Urinary bladder (tissue), 4 donors: ENCODE data around the gene ZNF581. TPM values are rescaled to one million over a fixed set of nuclear protein-coding genes. Genes with fewer than 3 reads are reported as not detected.

Experiments
- DNase-seq: peaks from one replicate; pipeline ENCODE4 v3.0.0-alpha.2; 2015; ENCODE audit errors: extremely low spot score
- H3K27ac ChIP-seq: one replicate; pipeline ENCODE4 v1.5.1; 2013; ENCODE audit warnings: low read depth, mild to moderate bottlenecking, moderate library complexity
- H3K36me3 ChIP-seq: one replicate; pipeline ENCODE4 v1.6.1; 2013; ENCODE audit warnings: mild to moderate bottlenecking, moderate library complexity; ENCODE audit not compliant: insufficient read depth
- H3K4me1 ChIP-seq: one replicate; pipeline ENCODE4 v1.6.1; 2013; ENCODE audit warnings: mild to moderate bottlenecking, moderate library complexity; ENCODE audit not compliant: insufficient read depth
- H3K4me3 ChIP-seq: one replicate; pipeline ENCODE4 v1.5.1; 2013; ENCODE audit warnings: low read depth, low read length
- WGBS: extraction: QIAGEN DNeasy Blood & Tissue Kit; methylation state at CpG from one replicate; pipeline ENCODE4 v1.1.7; 2013; 5-methylcytosine and 5-hydroxymethylcytosine counted together
- polyA plus RNA-seq: library from polyadenylated mRNA; stranded (reverse); fragments of 200-250 nt; gene quantifications from one replicate; pipeline ENCODE4 v1.2.3, GENCODE V29; 2013
- total RNA-seq: library from RNA; depleted of rRNA; stranded (reverse); fragments of >200 nt; gene quantifications from one replicate; pipeline ENCODE4 v1.2.3, GENCODE V29; 2014
- donor health status: healthy with polysubstance abuse.
- donor health status: healthy.

Gene ZNF581
- total and polyA plus RNA-seq, 2 donors, result 6.5 to 21.8 TPM

DNA sequence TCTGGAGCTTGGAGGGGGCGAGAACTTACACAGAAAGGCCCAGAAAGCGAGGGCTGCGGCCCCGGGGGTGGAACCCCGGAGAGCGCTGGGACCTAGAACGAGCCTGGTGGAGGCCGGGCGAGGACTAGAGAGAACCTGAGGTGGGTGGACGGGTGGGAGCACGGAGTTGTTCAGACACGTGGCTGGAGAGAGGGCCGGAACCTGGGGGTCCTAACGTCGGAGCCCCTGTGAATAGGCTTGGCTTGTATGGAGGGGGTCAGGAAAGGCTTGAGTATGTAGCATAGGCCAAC lies 383 bp downstream of the ZNF581 start:
- H3K36me3 ChIP-seq, result no peaks in the 10 kb centered on the region
- no peak for DNase-seq
- peaks cover 2% of the 10 kb centered on the region for H3K4me1 ChIP-seq
- WGBS, result under 1% methylated on average over 15 of the region's 15 CpGs
- H3K4me3 ChIP-seq, result peak overlapping the region; percentile 94
- H3K27ac ChIP-seq, result peak overlapping the region; percentile 5

DNA sequence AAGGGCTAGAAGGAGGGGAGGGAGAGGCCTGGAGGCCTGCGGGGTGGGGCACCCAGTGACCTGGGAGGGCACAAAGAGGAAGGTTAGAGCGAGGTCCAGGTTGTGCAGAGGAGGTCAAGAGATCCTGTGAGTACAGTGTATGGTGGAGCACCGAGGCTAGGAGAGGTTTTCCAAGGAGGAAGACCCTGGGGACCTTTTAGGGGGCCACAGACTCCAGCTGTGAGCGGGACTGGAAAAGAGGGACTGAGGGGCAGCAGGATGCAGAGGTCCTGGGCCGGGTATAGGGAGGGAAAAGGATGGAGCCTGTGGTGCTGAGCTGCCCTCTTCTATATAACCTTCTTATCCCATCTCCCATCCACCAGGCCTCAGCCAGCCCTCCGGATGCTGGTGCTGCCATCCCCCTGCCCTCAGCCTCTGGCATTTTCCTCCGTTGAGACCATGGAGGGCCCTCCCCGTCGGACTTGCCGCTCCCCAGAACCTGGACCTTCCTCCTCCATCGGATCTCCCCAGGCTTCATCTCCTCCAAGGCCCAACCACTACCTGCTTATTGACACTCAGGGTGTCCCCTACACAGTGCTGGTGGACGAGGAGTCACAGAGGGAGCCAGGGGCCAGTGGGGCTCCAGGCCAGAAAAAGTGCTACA lies 863 bp downstream of the ZNF581 start:
- no peak for DNase-seq
- peaks cover 2% of the 10 kb centered on the region for H3K4me1 ChIP-seq
- no peak overlapping the region for H3K27ac ChIP-seq
- no peaks in the 10 kb centered on the region for H3K36me3 ChIP-seq
- 45% methylated on average over 12 of the region's 12 CpGs for WGBS
- H3K4me3 ChIP-seq, result peak overlapping the region; percentile 94

DNA sequence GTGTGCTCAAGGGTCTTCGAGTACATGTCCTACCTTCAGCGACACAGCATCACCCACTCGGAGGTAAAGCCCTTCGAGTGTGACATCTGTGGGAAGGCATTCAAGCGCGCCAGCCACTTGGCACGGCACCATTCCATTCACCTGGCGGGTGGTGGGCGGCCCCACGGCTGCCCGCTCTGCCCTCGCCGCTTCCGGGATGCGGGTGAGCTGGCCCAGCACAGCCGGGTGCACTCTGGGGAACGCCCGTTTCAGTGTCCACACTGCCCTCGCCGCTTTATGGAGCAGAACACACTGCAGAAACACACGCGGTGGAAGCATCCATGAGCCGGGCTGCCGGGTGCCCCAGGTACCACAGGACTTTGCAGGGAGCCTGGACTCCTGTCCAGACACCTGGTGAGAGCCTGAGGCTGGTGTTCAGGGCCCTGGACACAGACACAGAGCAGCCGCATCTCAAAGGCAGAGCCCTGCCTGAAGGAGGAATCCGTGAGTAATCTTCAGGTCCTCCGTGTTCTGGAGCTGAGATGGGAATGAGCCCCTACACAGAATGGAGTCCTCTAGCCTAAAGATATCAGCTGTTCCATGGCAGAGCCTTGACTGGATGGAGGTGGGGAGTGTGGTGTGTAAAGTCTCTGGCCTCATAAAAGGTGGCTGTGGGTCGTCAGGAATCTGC lies 1.5 kb downstream of the ZNF581 start:
- Histone ChIP-seq H3K36me3 (no peaks in the 10 kb centered on the region), H3K4me1 (peaks cover 2% of the 10 kb centered on the region), H3K4me3 (no peak overlapping the region), H3K27ac (no peak overlapping the region)
- DNase-seq, result no peak
- WGBS, result 89% methylated on average over 28 of the region's 28 CpGs

DNA sequence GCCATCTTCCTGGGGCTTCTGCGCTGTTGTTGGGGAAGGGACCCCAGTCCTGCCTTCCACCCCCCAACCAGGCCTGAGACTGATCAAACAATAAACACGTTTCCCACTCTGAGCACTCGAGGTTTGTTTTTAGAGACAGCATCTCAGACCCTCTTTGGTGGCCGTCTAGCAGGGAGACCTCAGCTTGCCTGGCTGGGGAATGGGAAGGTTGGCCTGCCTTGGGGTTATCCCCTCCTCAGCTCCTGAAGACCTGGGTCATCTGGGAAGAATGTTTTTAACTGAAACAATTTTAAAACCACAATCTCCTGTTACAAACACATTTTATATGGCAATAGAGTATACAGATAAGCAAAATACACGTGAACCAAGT lies 2.0 kb downstream of the ZNF581 start:
- peaks cover 2% of the 10 kb centered on the region for H3K4me1 ChIP-seq
- 65% methylated on average over 5 of the region's 5 CpGs for WGBS
- DNase-seq, result no peak
- no peak overlapping the region for H3K27ac ChIP-seq
- H3K36me3 ChIP-seq, result no peaks in the 10 kb centered on the region
- H3K4me3 ChIP-seq, result no peak overlapping the region

DNA sequence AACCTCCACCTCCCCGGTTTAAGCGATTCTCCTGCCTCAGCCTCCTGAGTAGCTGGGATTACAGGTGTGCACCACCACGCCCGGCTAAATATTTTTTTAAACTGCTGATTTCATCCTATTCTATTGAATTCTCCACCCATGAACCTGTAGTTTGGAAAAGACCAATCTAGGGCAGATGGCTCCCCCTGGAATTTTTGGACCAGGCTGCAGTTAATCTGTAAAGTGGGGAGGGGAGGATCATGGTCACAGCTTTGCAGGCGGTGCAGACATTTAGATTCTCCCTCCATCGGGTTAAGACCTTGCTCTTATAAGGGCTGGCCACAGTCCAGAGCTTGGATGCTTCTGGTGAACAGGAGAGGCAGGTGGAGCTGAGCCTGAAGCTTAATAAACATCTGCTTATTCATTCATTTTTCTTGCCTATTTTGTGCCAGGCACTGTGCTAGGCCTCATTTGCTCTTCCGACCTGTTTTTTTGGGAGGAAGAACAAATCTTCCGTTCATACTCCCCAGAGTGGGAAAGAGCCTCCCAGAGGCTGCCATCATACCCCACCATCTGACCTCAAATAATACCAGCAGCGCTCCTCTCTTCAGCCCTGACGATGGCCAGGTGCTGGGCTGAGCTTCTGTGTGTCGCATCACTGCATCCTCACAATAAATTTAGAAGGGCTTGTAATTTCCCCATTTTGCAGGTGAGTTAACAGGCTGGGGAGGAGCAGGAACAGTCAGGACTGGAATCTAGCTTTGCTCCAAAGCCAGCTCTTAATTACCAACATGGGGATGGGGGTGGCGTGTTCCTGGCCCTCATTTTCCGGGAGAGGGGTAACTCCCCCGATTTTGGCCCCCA lies 3.7 kb downstream of the ZNF581 start:
- Histone ChIP-seq H3K27ac (peak overlapping the region; percentile 14), H3K36me3 (no peaks in the 10 kb centered on the region), H3K4me3 (peak overlapping the region; percentile 82), H3K4me1 (peaks cover 2% of the 10 kb centered on the region)
- 42% methylated on average over 14 of the region's 14 CpGs for WGBS
- DNase-seq, result no peak

DNA sequence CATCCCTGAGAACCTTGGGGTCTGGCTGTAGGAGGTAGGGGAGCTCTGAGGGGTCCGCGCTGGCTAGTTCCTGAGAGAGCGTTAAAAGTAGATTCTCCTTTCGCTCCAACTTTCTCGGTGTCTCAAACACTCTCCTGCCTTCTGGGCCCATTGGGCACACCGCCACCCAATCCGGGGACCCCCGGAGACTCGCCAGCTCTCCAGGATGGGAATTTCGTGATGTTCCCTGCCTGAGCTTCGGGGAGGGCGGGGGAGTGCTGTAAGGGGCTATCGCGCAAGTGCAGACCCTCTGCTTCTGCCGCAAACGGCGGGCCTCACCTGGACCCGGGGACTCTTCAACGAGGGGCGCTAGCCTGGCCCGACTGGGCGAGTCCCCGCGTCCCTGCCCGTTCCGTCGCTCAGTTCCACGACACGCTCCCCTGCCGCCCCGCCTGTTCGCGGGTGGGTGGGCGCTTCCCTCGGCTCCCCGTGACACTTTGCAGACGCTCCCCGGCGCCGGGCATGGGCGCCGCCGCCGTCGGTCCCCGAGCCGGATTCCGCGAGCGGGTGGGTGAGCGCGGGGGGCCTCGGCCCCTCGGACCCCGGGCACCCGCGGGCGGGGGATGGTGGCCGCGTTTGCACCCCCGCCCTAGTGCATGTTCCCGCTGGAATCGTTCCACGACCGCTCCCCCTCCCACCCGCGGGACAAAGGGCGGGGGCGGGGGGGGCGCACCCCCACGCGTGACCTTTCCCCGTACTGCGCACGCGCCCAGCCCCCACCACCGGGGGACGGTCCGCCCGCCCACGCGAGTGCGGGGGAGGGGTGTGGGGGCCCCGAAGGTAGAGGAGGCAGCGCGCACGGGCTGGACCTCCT lies 4.5 kb downstream of the ZNF581 start, which contains the start of gene CCDC106:
Gene CCDC106 (plus strand): TSS at position 481 of the 853 bp plus-strand sequence. CDS start 835 bp downstream, outside the sequence.
- no peak for DNase-seq
- H3K4me3 ChIP-seq, result peak within 1 kb of the TSS; percentile 82
- peaks cover 2% of the 10 kb centered on the region for H3K4me1 ChIP-seq
- no peaks in the 10 kb centered on the region for H3K36me3 ChIP-seq
- peak within 1 kb of the TSS; percentile 14 for H3K27ac ChIP-seq
- 1% methylated on average over 87 of the region's 87 CpGs for WGBS

DNA sequence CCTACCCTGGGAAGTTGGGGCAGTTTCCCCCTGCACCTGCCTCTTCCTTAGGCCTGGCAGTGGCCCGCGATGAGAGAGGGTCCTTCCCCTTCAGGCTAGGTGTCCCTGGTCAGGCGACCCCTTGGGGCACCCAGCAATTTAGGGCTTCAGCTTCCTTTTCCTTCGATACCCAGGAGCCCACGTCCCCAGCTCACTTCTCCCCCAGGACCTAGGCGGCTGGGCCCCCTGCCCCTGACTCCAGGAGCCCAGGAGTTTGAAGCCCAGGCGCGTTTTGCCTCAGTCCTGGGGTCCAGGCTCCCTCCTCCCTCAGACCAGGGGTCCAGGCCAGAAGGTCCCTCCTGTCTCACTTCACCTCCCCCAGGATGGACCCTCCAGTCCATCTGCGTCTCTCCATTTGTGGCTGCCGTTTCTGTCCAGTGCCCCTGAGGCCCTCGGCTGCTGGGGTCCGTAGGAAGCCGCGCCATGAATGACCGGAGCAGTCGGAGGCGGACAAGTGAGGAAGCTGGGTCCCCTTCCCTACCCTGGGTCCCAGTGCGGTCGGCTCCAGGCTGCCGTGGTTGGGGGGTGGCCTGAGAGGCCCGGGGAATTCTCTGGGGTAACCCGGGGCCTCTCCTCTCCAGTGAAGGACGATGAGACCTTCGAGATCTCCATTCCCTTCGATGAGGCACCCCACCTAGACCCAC lies 5.3 kb downstream of the ZNF581 start:
- Histone ChIP-seq H3K4me1 (peaks cover 2% of the 10 kb centered on the region), H3K36me3 (no peaks in the 10 kb centered on the region), H3K27ac (no peak overlapping the region), H3K4me3 (peak overlapping the region; percentile 82)
- WGBS, result 19% methylated on average over 25 of the region's 25 CpGs
- DNase-seq, result no peak

DNA sequence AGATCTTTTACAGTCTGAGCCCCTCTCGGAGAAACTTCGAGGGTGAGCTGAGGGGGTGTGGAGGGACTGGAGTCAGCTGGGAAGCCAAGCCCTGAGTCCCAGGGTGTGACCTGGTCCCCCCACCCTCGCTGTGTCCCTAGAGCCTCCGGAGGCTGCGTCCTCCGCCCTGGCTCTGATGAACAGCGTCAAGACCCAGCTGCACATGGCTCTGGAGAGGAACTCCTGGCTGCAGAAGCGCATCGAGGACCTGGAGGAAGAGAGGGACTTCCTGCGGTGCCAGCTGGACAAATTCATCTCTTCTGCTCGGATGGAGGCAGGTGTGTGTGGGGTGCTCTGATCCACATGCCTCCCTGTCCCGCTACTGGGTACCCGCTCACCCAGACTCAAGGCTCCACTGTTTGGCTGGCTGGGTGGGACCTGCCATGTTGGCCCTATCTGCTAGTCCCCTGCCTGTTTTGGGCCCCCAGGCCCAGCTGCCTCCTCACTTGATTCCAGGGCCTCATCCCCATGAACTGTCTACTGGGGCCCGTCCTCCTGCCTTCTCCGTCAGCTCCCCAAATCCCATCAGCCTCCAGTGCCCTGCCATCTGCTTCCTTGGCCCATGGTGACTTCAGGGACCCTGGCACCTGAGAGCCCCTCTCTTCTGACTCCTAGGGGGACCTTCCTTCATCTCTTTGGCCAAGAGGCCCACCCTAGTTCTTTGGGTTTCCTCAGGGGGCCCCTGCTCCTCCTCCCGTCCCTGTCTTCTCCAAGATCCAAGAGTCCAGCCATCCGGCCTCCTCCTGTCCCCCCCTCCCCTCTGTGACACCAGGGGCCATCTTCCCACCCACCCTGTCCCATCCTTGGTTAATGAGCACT lies 6.0 kb downstream of the ZNF581 start:
- H3K27ac ChIP-seq, result no peak overlapping the region
- 81% methylated on average over 17 of the region's 17 CpGs for WGBS

DNA sequence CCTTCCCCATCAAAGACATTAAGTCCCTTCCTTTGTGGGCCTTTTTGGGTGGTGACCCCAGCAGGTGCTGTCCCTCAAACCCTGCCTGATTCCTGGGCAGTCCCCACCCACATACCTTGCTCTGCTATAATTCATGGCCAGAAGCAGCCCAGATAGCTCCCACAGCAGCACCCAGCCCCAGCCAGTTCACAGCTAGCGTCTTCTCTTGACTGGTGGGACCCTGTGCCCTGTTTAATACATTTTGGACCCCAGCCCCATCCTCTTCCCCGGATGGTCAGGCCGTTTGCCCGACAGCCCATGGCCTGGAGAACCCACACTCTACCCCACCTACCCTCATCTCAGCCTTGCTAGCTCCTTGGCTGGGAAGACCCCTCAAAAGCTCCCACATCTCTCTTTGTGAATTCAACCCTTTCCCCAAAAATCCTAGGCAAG lies 6.7 kb downstream of the ZNF581 start:
- 92% methylated on average over 4 of the region's 4 CpGs for WGBS
- DNase-seq, result no peak
- H3K4me1 ChIP-seq, result no peaks in the 10 kb centered on the region
- no peak overlapping the region for H3K27ac ChIP-seq
- H3K36me3 ChIP-seq, result no peaks in the 10 kb centered on the region
- H3K4me3 ChIP-seq, result no peak overlapping the region

More for the DNA sequence above, 6.0 kb downstream of the ZNF581 start:
- Histone ChIP-seq H3K4me1 (peaks cover under 1% of the 10 kb centered on the region), H3K4me3 (no peak overlapping the region), H3K36me3 (no peaks in the 10 kb centered on the region)
- no peak for DNase-seq

DNA sequence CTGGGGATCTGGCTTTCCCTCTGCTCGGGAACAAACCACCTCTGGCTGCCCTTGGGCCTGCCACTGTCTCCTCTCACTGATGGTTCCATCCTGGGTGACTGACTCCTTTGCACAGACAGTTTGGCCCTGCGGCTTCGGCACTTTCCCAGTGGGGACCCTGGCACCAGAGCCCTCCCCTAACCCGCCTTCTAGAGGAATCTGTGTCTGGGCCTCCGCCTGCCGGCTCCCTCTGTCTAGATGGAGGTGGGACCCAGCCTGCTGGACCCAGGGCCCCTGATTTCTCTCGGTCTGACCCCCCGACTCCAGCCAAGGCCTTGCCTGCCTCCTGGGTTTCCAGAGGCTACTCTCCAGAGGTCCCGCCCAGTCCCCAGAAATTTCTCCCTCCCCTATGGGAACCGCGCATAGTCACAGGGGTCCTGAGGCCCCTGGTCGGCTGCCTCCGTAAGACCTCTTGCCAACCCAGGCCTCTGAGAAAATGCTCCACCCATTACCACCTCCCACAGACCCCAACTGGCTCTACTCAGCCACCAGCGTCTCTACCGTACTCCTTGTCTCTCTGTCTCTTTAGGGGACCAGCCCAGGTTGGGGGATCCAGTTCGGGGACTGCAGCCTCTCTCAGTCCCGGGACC lies 7.3 kb downstream of the ZNF581 start:
- Histone ChIP-seq H3K27ac (no peak overlapping the region), H3K36me3 (no peaks in the 10 kb centered on the region), H3K4me1 (no peaks in the 10 kb centered on the region), H3K4me3 (no peak overlapping the region)
- DNase-seq, result no peak
- WGBS, result 89% methylated on average over 17 of the region's 17 CpGs

DNA sequence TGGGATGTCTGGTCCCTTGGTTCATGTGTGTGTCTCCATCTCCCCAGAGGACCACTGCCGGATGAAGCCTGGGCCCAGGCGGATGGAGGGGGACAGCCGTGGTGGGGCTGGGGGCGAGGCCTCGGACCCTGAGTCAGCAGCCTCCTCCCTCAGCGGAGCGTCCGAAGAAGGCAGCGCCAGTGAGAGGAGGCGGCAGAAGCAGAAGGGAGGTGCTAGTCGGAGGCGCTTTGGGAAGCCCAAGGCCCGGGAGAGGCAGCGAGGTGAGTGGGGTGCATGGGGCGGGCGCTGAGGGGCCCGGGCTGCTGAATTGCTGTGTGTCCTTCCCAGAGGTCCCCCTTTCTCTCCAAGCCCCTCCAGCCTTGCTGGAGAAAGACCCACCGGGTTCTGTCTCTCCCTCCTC lies 7.8 kb downstream of the ZNF581 start:
- no peaks in the 10 kb centered on the region for H3K36me3 ChIP-seq
- H3K4me3 ChIP-seq, result no peak overlapping the region
- H3K27ac ChIP-seq, result no peak overlapping the region
- WGBS, result 90% methylated on average over 18 of the region's 18 CpGs
- DNase-seq, result no peak
- H3K4me1 ChIP-seq, result no peaks in the 10 kb centered on the region
